ENCODE results near the gene POMT1. TPM values are rescaled to one million over a fixed set of nuclear protein-coding genes. Genes with fewer than 3 reads are reported as not detected.
"Not testable (repeated sequence)": the region's sequence is repeated elsewhere in the genome, so short reads cannot be mapped to it uniquely, and the experiment has no call there.

Gene POMT1
- total RNA-seq, 1 experiment from 2014 or later, result 22.0 TPM

GRCh38 chr9:131494296-131494870 is 8.3 kb upstream of the POMT1 start:
- DNase-seq (ENCODE audit: low spot score), result no peak

GRCh38 chr9:131495785-131496184 is 6.9 kb upstream of the POMT1 start:
- no peak for DNase-seq (ENCODE audit: low spot score)

- no peak for DNase-seq (ENCODE audit: low spot score)
Measured at GRCh38 chr9:131496844-131497405, 5.8 kb upstream of the POMT1 start.

GRCh38 chr9:131499254-131499767 is 3.4 kb upstream of the POMT1 start:
- DNase-seq (ENCODE audit: low spot score), result no peak

GRCh38 chr9:131500377-131500776 is 2.3 kb upstream of the POMT1 start:
- DNase-seq (ENCODE audit: low spot score), result no peak

GRCh38 chr9:131500939-131501541 is 1.7 kb upstream of the POMT1 start:
- peak; percentile 39 for DNase-seq (ENCODE audit: low spot score)

- peak; percentile 19 for DNase-seq (ENCODE audit: low spot score)
Measured at GRCh38 chr9:131503626-131504465, 1.1 kb downstream of the POMT1 start.

GRCh38 chr9:131505012-131505411 is 2.3 kb downstream of the POMT1 start:
- DNase-seq (ENCODE audit: low spot score), result no peak

GRCh38 chr9:131511416-131511815 is 8.7 kb downstream of the POMT1 start:
- DNase-seq (ENCODE audit: low spot score), result no peak

GRCh38 chr9:131511880-131512279 is 9.2 kb downstream of the POMT1 start:
- no peak for DNase-seq (ENCODE audit: low spot score)

GRCh38 chr9:131513177-131513576 is 10.5 kb downstream of the POMT1 start:
- DNase-seq (ENCODE audit: low spot score), result no peak

GRCh38 chr9:131515559-131516031 is 12.9 kb downstream of the POMT1 start:
- not testable (repeated sequence) for DNase-seq (ENCODE audit: low spot score)

- no peak for DNase-seq (ENCODE audit: low spot score)
Measured at GRCh38 chr9:131516100-131516499, 13.4 kb downstream of the POMT1 start.

- DNase-seq (ENCODE audit: low spot score), result no peak
Measured at GRCh38 chr9:131516930-131517329, 14.2 kb downstream of the POMT1 start.

GRCh38 chr9:131517761-131518190 is 15.1 kb downstream of the POMT1 start:
- no peak for DNase-seq (ENCODE audit: low spot score)

GRCh38 chr9:131518553-131518952 is 15.8 kb downstream of the POMT1 start:
- no peak for DNase-seq (ENCODE audit: low spot score)

- no peak for DNase-seq (ENCODE audit: low spot score)
Measured at GRCh38 chr9:131520503-131520902, 17.8 kb downstream of the POMT1 start.

- no peak for DNase-seq (ENCODE audit: low spot score)
Measured at GRCh38 chr9:131521203-131521602, 18.5 kb downstream of the POMT1 start.

- no peak for DNase-seq (ENCODE audit: low spot score)
Measured at GRCh38 chr9:131521822-131522221, 19.1 kb downstream of the POMT1 start.

- DNase-seq (ENCODE audit: low spot score), result no peak
Measured at GRCh38 chr9:131522257-131523085, 19.8 kb downstream of the POMT1 start.

GRCh38 chr9:131523086-131523388 is 20.3 kb downstream of the POMT1 start:
- DNase-seq (ENCODE audit: low spot score), result no peak
